DMS53 treated with DMSO at 0.1 percent for 48 hours (cell line): ENCODE results near the gene NF2.

Source experiments
- DNase-seq: peaks from one replicate; lab custom pipeline; 2025; ENCODE audit not compliant: unreplicated experiment; lab: John Stamatoyannopoulos, UW

NF2 gene

GRCh38 chr22:29630987-29631386 is 27.6 kb downstream of the NF2 start:
- no peak for DNase-seq

- no peak for DNase-seq
Observed at GRCh38 chr22:29631725-29632124, 28.3 kb downstream of the NF2 start.

- DNase-seq = no peak
Observed at GRCh38 chr22:29632672-29633071, 29.2 kb downstream of the NF2 start.

GRCh38 chr22:29633514-29634312 is 30.3 kb downstream of the NF2 start:
- no peak for DNase-seq

GRCh38 chr22:29634847-29635246 is 31.4 kb downstream of the NF2 start:
- no peak for DNase-seq

- no peak for DNase-seq
Observed at GRCh38 chr22:29635734-29636357, 32.4 kb downstream of the NF2 start.

- no peak for DNase-seq
Observed at GRCh38 chr22:29636751-29637150, 33.3 kb downstream of the NF2 start.

GRCh38 chr22:29637181-29637580 is 33.7 kb downstream of the NF2 start:
- no peak for DNase-seq

- no peak for DNase-seq
Observed at GRCh38 chr22:29638678-29639077, 35.2 kb downstream of the NF2 start.

GRCh38 chr22:29639096-29639495 is 35.7 kb downstream of the NF2 start:
- DNase-seq = no peak

GRCh38 chr22:29641042-29641699 is 37.7 kb downstream of the NF2 start:
- DNase-seq = no peak

GRCh38 chr22:29641700-29642330 is 38.4 kb downstream of the NF2 start:
- DNase-seq = no peak

GRCh38 chr22:29642694-29643093 is 39.3 kb downstream of the NF2 start:
- DNase-seq = no peak

- no peak for DNase-seq
Observed at GRCh38 chr22:29647954-29648737, 44.7 kb downstream of the NF2 start.

GRCh38 chr22:29650370-29650769 is 46.9 kb downstream of the NF2 start:
- no peak for DNase-seq

- DNase-seq = no peak
Observed at GRCh38 chr22:29651652-29652051, 48.2 kb downstream of the NF2 start.

- DNase-seq = no peak
Observed at GRCh38 chr22:29654420-29654819, 51.0 kb downstream of the NF2 start.

GRCh38 chr22:29654882-29655281 is 51.4 kb downstream of the NF2 start:
- DNase-seq = no peak

- no peak for DNase-seq
Observed at GRCh38 chr22:29658176-29658575, 54.7 kb downstream of the NF2 start.

GRCh38 chr22:29660021-29660420 is 56.6 kb downstream of the NF2 start:
- DNase-seq = no peak

- DNase-seq = no peak
Observed at GRCh38 chr22:29661336-29661735, 57.9 kb downstream of the NF2 start.
